CD4-positive, alpha-beta T cell (primary cell): ENCODE measurements around the gene SNCA. TPM values are rescaled to one million over a fixed set of nuclear protein-coding genes. Genes with fewer than 3 reads are reported as not detected.

Experiments
- ATAC-seq: fragments of 200-7000 bp; cut with Tn5 transposase; one replicate; pipeline ENCODE4 v1.10.0; 2022; ENCODE audit warnings: mild to moderate bottlenecking; ENCODE audit not compliant: poor library complexity
- CTCF ChIA-PET: fragments of 350-600 bp; sonication (Branson Sonifier 250); formaldehyde crosslinking; loops from one replicate; lab custom pipeline; 2021; ENCODE audit warnings: antibody characterized with exemption, inconsistent platforms; lab: Charles Lee
- POLR2A ChIA-PET: fragments of 350-600 bp; sonication (Branson Sonifier 250); formaldehyde crosslinking; loops from one replicate; lab custom pipeline; 2021; ENCODE audit warnings: antibody characterized with exemption, inconsistent platforms; lab: Charles Lee
- DNase-seq, 14 experiments: peaks; one replicate each; pipeline ENCODE4 v3.0.0-alpha.2; 2013 to 2020; ENCODE audit warnings: mixed read lengths in 2 of 14
- H3K27ac ChIP-seq, 2 donors: one replicate each; pipeline versions ENCODE4 v1.5.1 to v1.7.0; 2013; ENCODE audit warnings: low read length in 2 of 2, low read depth in 1 of 2, mild to moderate bottlenecking in 1 of 2
- H3K27me3 ChIP-seq, 2 experiments: 1 replicate in 1 of 2; 2 replicates in 1 of 2; pipeline versions ENCODE4 v1.6.1 to v1.7.0; 2013; ENCODE audit warnings: low read length in 2 of 2, control low read depth in 1 of 2, mild to moderate bottlenecking in 1 of 2, moderate library complexity in 1 of 2; ENCODE audit not compliant: insufficient read depth in 2 of 2, control insufficient read depth in 1 of 2
- H3K36me3 ChIP-seq: one replicate; pipeline ENCODE4 v1.6.1; 2013; ENCODE audit warnings: low read length, control low read depth; ENCODE audit not compliant: insufficient read depth
- H3K4me1 ChIP-seq: one replicate; pipeline ENCODE4 v1.6.1; 2013; ENCODE audit warnings: low read length, control low read depth; ENCODE audit not compliant: insufficient read depth
- H3K4me3 ChIP-seq: one replicate; pipeline ENCODE4 v1.5.1; 2013; ENCODE audit warnings: mild to moderate bottlenecking, low read length, moderate library complexity
- H3K9me3 ChIP-seq, 2 experiments: 1 replicate in 1 of 2; 2 replicates in 1 of 2; pipeline versions ENCODE4 v1.6.1 to v1.7.0; 2013; ENCODE audit warnings: low read length in 2 of 2, mild to moderate bottlenecking in 2 of 2, control low read depth in 1 of 2, moderate library complexity in 1 of 2; ENCODE audit not compliant: control insufficient read depth in 1 of 2, insufficient read depth in 1 of 2
- H3K27ac Mint-ChIP-seq: one replicate; pipeline ENCODE4 v1.8.0; 2020; ENCODE audit warnings: mixed read lengths
- H3K27me3 Mint-ChIP-seq: one replicate; pipeline ENCODE4 v1.8.0; 2021; ENCODE audit warnings: mixed read lengths
- H3K36me3 Mint-ChIP-seq: one replicate; pipeline ENCODE4 v1.8.0; 2021; ENCODE audit warnings: low read depth, mixed read lengths
- H3K4me1 Mint-ChIP-seq: one replicate; pipeline ENCODE4 v1.8.0; 2021; ENCODE audit warnings: low read depth, mixed read lengths
- H3K4me3 Mint-ChIP-seq: one replicate; pipeline ENCODE4 v1.8.0; 2020; ENCODE audit warnings: mild to moderate bottlenecking, mixed read lengths
- H3K9me3 Mint-ChIP-seq: one replicate; pipeline ENCODE4 v1.8.0; 2020; ENCODE audit warnings: mixed read lengths
- CTCF ChIP-seq: fragments of 200-600 bp; IDR thresholded peaks from one replicate; pipeline ENCODE4 v1.8.0; 2022; ENCODE audit warnings: antibody characterized with exemption, mild to moderate bottlenecking
- intact Hi-C, 2 experiments: fragments of 100-400 bp; cut with DNase I in 1 of 2; cut with micrococcal nuclease in 1 of 2; formaldehyde crosslinking; loops; one replicate each; pipeline versions ENCODE4 v1.15.1 to v1.9.0; 2023 to 2025; cut with DNase I, micrococcal nuclease
- total RNA-seq, 174 experiments: library from RNA in 2 of 174; stranded (reverse) in 2 of 174; gene quantifications; one replicate each; pipeline ENCODE4 v1.2.3 and lab custom pipeline; 2021 to 2026

The SNCA gene
- total RNA-seq, 2 experiments from 2014 or later: not detected

- Mint-ChIP-seq H3K27ac (no peak overlapping the region), H3K9me3 (no peaks in the 10 kb centered on the region), H3K4me1 (no peaks in the 10 kb centered on the region), H3K4me3 (no peak overlapping the region), H3K36me3 (no peaks in the 10 kb centered on the region), H3K27me3 (no peaks in the 10 kb centered on the region)
- ChIA-PET POLR2A (no interaction called here), CTCF (no interaction called here)
- no peaks in the 10 kb centered on the region for H3K9me3 ChIP-seq
- no peak overlapping the region for H3K4me3 ChIP-seq
- peaks cover 0 to 5% of the 10 kb centered on the region in 2 experiments for H3K27me3 ChIP-seq
- no peak for TF ChIP-seq CTCF
- no peak overlapping the region for H3K27ac ChIP-seq
- no peaks in the 10 kb centered on the region for H3K36me3 ChIP-seq
- intact Hi-C loops: no loop called here
- DNase-seq: no peak
- no peak for ATAC-seq
- H3K4me1 ChIP-seq: no peaks in the 10 kb centered on the region
Measured at GRCh38 chr4:89800527-89801103, 36.3 kb downstream of the SNCA start.

DNA sequence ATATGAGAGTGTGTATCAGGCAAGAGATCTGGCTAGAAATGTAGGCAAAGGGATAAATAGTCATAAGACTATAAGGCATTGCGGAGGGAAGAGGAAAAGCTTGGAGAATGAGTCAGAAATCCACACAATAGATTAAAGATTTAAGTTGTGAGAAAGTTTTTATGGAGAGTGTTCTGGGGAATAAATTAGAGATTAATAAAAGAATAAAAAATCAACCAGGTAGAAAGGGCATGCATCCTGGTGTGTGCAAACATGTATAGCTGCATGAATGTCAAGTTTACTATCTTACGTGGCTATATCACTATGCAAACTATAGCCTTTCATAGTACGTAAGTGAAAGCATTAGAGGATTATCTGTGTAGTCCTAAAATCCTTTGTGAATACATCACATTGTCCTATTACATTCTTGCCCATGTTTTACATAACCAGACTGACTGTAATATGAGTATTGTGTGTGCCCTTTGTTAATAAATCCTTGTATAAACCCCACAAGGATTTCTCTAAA is 36.9 kb downstream of the SNCA start:
- DNase-seq (no peak), ATAC-seq (no peak)
- Mint-ChIP-seq H3K27me3 (no peaks in the 10 kb centered on the region), H3K27ac (no peak overlapping the region), H3K4me1 (no peaks in the 10 kb centered on the region), H3K9me3 (no peaks in the 10 kb centered on the region), H3K36me3 (no peaks in the 10 kb centered on the region), H3K4me3 (no peak overlapping the region)
- no peak overlapping the region for H3K27ac ChIP-seq
- H3K4me1 ChIP-seq: no peaks in the 10 kb centered on the region
- no peak for TF ChIP-seq CTCF
- no peaks in the 10 kb centered on the region for H3K9me3 ChIP-seq
- intact Hi-C loops: no loop called here
- no peak overlapping the region for H3K4me3 ChIP-seq
- ChIA-PET POLR2A (no interaction called here), CTCF (no interaction called here)
- H3K27me3 ChIP-seq: peaks cover 0 to 5% of the 10 kb centered on the region in 2 experiments
- H3K36me3 ChIP-seq: no peaks in the 10 kb centered on the region

- Histone ChIP-seq H3K4me3 (no peak overlapping the region), H3K4me1 (no peaks in the 10 kb centered on the region), H3K27ac (no peak overlapping the region), H3K27me3 (peaks cover 0 to 5% of the 10 kb centered on the region in 2 experiments), H3K36me3 (no peaks in the 10 kb centered on the region), H3K9me3 (no peaks in the 10 kb centered on the region)
- Mint-ChIP-seq H3K27me3 (no peaks in the 10 kb centered on the region), H3K9me3 (no peaks in the 10 kb centered on the region), H3K4me3 (no peak overlapping the region), H3K4me1 (no peaks in the 10 kb centered on the region), H3K36me3 (no peaks in the 10 kb centered on the region), H3K27ac (no peak overlapping the region)
- no peak for ATAC-seq
- ChIA-PET CTCF (no interaction called here), POLR2A (no interaction called here)
- no peak for DNase-seq
- intact Hi-C loops: no loop called here
- TF ChIP-seq CTCF: no peak
Measured at GRCh38 chr4:89799071-89799470, 37.9 kb downstream of the SNCA start.
